Hepatocyte (in vitro differentiated cells): ENCODE data around the gene STK33.

Source experiments
- EZH2 ChIP-seq: fragments of 200-600 bp; sonication (generic); IDR thresholded peaks from 2 replicates; pipeline ENCODE4 v1.6.1; 2016; ENCODE audit warnings: antibody characterized with exemption, mild to moderate bottlenecking, borderline replicate concordance
- TF ChIP-seq, protein P1 (sequence below): fragments of 200-600 bp; sonication (generic); IDR thresholded peaks from 2 replicates; pipeline ENCODE4 v1.5.1; 2016; ENCODE audit warnings: antibody characterized with exemption, mild to moderate bottlenecking; ENCODE audit not compliant: poor library complexity

GRCh38 chr11:8558436-8558835, 35.6 kb downstream of the STK33 start:
- TF ChIP-seq EZH2: no peak
- TF ChIP-seq, protein P1, sequence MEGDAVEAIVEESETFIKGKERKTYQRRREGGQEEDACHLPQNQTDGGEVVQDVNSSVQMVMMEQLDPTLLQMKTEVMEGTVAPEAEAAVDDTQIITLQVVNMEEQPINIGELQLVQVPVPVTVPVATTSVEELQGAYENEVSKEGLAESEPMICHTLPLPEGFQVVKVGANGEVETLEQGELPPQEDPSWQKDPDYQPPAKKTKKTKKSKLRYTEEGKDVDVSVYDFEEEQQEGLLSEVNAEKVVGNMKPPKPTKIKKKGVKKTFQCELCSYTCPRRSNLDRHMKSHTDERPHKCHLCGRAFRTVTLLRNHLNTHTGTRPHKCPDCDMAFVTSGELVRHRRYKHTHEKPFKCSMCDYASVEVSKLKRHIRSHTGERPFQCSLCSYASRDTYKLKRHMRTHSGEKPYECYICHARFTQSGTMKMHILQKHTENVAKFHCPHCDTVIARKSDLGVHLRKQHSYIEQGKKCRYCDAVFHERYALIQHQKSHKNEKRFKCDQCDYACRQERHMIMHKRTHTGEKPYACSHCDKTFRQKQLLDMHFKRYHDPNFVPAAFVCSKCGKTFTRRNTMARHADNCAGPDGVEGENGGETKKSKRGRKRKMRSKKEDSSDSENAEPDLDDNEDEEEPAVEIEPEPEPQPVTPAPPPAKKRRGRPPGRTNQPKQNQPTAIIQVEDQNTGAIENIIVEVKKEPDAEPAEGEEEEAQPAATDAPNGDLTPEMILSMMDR: no peak
